KMS-11 (cell line): ENCODE results near the gene PRKCE.

ENCODE experiments used
- H2AFZ ChIP-seq: fragments of 200-600 bp; sonication (generic); 2 replicates; pipeline ENCODE4 v1.6.1; 2016; ENCODE audit warnings: antibody characterized with exemption, mixed run types, low read depth
- H3K27ac ChIP-seq: fragments of 200-600 bp; sonication (generic); 2 replicates; pipeline ENCODE4 v1.6.1; 2016; ENCODE audit warnings: mild to moderate bottlenecking, mixed run types
- H3K27me3 ChIP-seq: fragments of 200-600 bp; sonication (generic); 2 replicates; pipeline ENCODE4 v1.6.1; 2017; ENCODE audit warnings: mild to moderate bottlenecking, low read depth, mixed run types, moderate library complexity; ENCODE audit not compliant: insufficient read depth
- H3K36me3 ChIP-seq: fragments of 200-600 bp; sonication (generic); 2 replicates; pipeline ENCODE4 v1.6.1; 2017; ENCODE audit warnings: mild to moderate bottlenecking, mixed run types; ENCODE audit not compliant: insufficient read depth
- H3K4me1 ChIP-seq: fragments of 200-600 bp; sonication (generic); 2 replicates; pipeline ENCODE4 v1.6.1; 2016; ENCODE audit warnings: mild to moderate bottlenecking, low read depth, mixed run types; ENCODE audit not compliant: poor library complexity, severe bottlenecking
- H3K4me2 ChIP-seq: fragments of 200-600 bp; sonication (generic); 2 replicates; pipeline ENCODE4 v1.7.0; 2016; ENCODE audit warnings: mild to moderate bottlenecking, mixed run types
- H3K4me3 ChIP-seq: fragments of 200-600 bp; sonication (generic); IDR thresholded peaks from 2 replicates; pipeline ENCODE4 v1.6.1; 2017; ENCODE audit warnings: low read depth, low read length, mixed read lengths; ENCODE audit not compliant: insufficient read depth
- H3K79me2 ChIP-seq: fragments of 200-600 bp; sonication (generic); 2 replicates; pipeline ENCODE4 v1.6.1; 2016; ENCODE audit warnings: low read depth, mixed run types; ENCODE audit not compliant: insufficient read depth
- H3K9ac ChIP-seq: fragments of 200-600 bp; sonication (generic); 2 replicates; pipeline ENCODE4 v1.6.1; 2016; ENCODE audit warnings: mild to moderate bottlenecking, mixed run types
- H4K20me1 ChIP-seq: fragments of 200-600 bp; sonication (generic); 2 replicates; pipeline ENCODE4 v1.6.1; 2016; ENCODE audit warnings: mild to moderate bottlenecking, mixed run types; ENCODE audit not compliant: insufficient read depth
- TF ChIP-seq, protein P1 (sequence below): fragments of 200-600 bp; sonication (generic); conservative IDR thresholded peaks from 2 replicates; pipeline ENCODE4 v1.6.1; 2017; ENCODE audit warnings: low read depth, mild to moderate bottlenecking, antibody characterized with exemption, low read length, moderate library complexity, mixed read lengths

Gene PRKCE

GRCh38 chr2:45758018-45758417 lies 106.5 kb downstream of the PRKCE start:
- Histone ChIP-seq H3K79me2 (no peaks in the 10 kb centered on the region), H4K20me1 (no peaks in the 10 kb centered on the region)

GRCh38 chr2:45759310-45759851 lies 107.9 kb downstream of the PRKCE start:
- TF ChIP-seq, protein P1, sequence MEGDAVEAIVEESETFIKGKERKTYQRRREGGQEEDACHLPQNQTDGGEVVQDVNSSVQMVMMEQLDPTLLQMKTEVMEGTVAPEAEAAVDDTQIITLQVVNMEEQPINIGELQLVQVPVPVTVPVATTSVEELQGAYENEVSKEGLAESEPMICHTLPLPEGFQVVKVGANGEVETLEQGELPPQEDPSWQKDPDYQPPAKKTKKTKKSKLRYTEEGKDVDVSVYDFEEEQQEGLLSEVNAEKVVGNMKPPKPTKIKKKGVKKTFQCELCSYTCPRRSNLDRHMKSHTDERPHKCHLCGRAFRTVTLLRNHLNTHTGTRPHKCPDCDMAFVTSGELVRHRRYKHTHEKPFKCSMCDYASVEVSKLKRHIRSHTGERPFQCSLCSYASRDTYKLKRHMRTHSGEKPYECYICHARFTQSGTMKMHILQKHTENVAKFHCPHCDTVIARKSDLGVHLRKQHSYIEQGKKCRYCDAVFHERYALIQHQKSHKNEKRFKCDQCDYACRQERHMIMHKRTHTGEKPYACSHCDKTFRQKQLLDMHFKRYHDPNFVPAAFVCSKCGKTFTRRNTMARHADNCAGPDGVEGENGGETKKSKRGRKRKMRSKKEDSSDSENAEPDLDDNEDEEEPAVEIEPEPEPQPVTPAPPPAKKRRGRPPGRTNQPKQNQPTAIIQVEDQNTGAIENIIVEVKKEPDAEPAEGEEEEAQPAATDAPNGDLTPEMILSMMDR, result no peak
- H4K20me1 ChIP-seq, result no peaks in the 10 kb centered on the region
- H3K4me2 ChIP-seq, result no peak overlapping the region
- H3K27me3 ChIP-seq, result no peaks in the 10 kb centered on the region
- H3K9ac ChIP-seq, result no peak overlapping the region
- H3K79me2 ChIP-seq, result no peaks in the 10 kb centered on the region
- H3K4me3 ChIP-seq, result no peak overlapping the region
- no peaks in the 10 kb centered on the region for H3K4me1 ChIP-seq
- no peak overlapping the region for H2AFZ ChIP-seq
- H3K27ac ChIP-seq, result no peak overlapping the region
- H3K36me3 ChIP-seq, result no peaks in the 10 kb centered on the region

More at GRCh38 chr2:45758018-45758417, 106.5 kb downstream of the PRKCE start:
- Histone ChIP-seq H3K27ac (no peak overlapping the region), H3K4me1 (no peaks in the 10 kb centered on the region), H2AFZ (no peak overlapping the region), H3K36me3 (no peaks in the 10 kb centered on the region), H3K4me2 (no peak overlapping the region), H3K27me3 (no peaks in the 10 kb centered on the region), H3K4me3 (no peak overlapping the region), H3K9ac (no peak overlapping the region)
- TF ChIP-seq, protein P1, result no peak

- Histone ChIP-seq H3K9ac (no peak overlapping the region), H3K27ac (no peak overlapping the region), H3K4me1 (no peaks in the 10 kb centered on the region), H3K79me2 (no peaks in the 10 kb centered on the region), H3K4me3 (no peak overlapping the region), H3K36me3 (no peaks in the 10 kb centered on the region), H2AFZ (no peak overlapping the region), H3K4me2 (no peak overlapping the region), H3K27me3 (no peaks in the 10 kb centered on the region), H4K20me1 (no peaks in the 10 kb centered on the region)
- TF ChIP-seq, protein P1, result no peak
Measured at GRCh38 chr2:45761635-45762034, 110.2 kb downstream of the PRKCE start.

DNA sequence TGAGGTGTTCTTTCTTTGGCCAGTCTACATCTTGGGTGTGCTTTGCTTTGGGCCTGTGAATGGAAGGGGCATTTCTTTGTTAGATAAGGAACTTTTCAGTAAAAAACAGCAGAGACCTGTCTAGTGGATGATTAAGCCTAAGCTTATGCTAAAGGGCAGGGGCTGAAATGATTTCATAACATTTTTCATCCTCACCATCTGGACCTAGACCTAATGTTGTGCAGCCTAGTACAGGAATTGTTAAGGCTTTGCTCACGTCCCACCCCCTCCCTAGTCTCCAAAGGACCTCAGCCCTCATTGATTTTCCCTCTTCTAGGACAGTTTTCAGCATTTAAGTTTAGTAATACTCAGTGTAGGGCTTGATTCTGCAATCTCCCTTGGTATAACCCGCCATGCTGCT lies 111.8 kb downstream of the PRKCE start:
- H3K27ac ChIP-seq, result no peak overlapping the region
- no peak overlapping the region for H3K4me2 ChIP-seq
- no peaks in the 10 kb centered on the region for H4K20me1 ChIP-seq
- H3K79me2 ChIP-seq, result no peaks in the 10 kb centered on the region
- no peaks in the 10 kb centered on the region for H3K36me3 ChIP-seq
- no peaks in the 10 kb centered on the region for H3K27me3 ChIP-seq
- H3K4me1 ChIP-seq, result no peaks in the 10 kb centered on the region
- H3K9ac ChIP-seq, result no peak overlapping the region
- H2AFZ ChIP-seq, result no peak overlapping the region
- TF ChIP-seq, protein P1, result no peak
- no peak overlapping the region for H3K4me3 ChIP-seq
